IMR-90 (cell line): ENCODE results near the gene EBF3. TPM values are rescaled to one million over a fixed set of nuclear protein-coding genes. Genes with fewer than 3 reads are reported as not detected.

Experiments used
- ATAC-seq: fragments of 200-7000 bp; cut with Tn5 transposase; 2 replicates; pipeline ENCODE4 v1.9.1; 2020; ENCODE audit warnings: low read depth, mild to moderate bottlenecking, moderate library complexity
- BruUV-seq: library from RNA; stranded (reverse); fragments of 400-500 nt; replicated peaks from 2 replicates; lab custom pipeline; 2021; lab: Mats Ljungman, UMichigan
- CTCF ChIA-PET: fragments of 300-600 bp; formaldehyde crosslinking; extraction: SDS; loops from one replicate; lab custom pipeline; 2021; ENCODE audit warnings: antibody characterized with exemption; lab: Yijun Ruan, JAX
- POLR2A ChIA-PET: fragments of 300-600 bp; sonication (Branson Sonifier 250); formaldehyde crosslinking; loops from one replicate; lab custom pipeline; 2022; ENCODE audit warnings: antibody characterized with exemption; ENCODE audit not compliant: unreplicated experiment; lab: Charles Lee
- DNase-seq: peaks from one replicate; pipeline ENCODE4 v3.0.0; 2013
- H2AFZ ChIP-seq: replicated peaks from 2 replicates; pipeline ENCODE3; 2013; ENCODE audit warnings: low read length, mild to moderate bottlenecking; ENCODE audit not compliant: poor library complexity
- H2AK5ac ChIP-seq: 2 replicates; pipeline ENCODE4 v1.6.1; 2013; ENCODE audit warnings: low read depth, low read length, inconsistent platforms
- H2AK9ac ChIP-seq: replicated peaks from 2 replicates; pipeline ENCODE3; 2013; ENCODE audit warnings: mild to moderate bottlenecking, low read depth, low read length, moderate library complexity; ENCODE audit not compliant: poor library complexity
- H2BK120ac ChIP-seq: 2 replicates; pipeline ENCODE4 v1.6.1; 2013; ENCODE audit warnings: low read depth, low read length, inconsistent platforms
- H2BK15ac ChIP-seq: 3 replicates; pipeline ENCODE4 v1.6.1; 2013; ENCODE audit warnings: low read depth, low read length, inconsistent platforms
- H2BK20ac ChIP-seq: 2 replicates; pipeline ENCODE4 v1.6.1; 2013; ENCODE audit warnings: low read depth, mild to moderate bottlenecking, inconsistent platforms, low read length, moderate library complexity
- H2BK5ac ChIP-seq: 2 replicates; pipeline ENCODE4 v1.6.1; 2013; ENCODE audit warnings: mild to moderate bottlenecking, low read depth, low read length, inconsistent platforms; ENCODE audit not compliant: poor library complexity, severe bottlenecking
- H3K14ac ChIP-seq: replicated peaks from 2 replicates; pipeline ENCODE4 v1.6.1; 2013; ENCODE audit warnings: low read depth, low read length, inconsistent platforms
- H3K18ac ChIP-seq: 2 replicates; pipeline ENCODE4 v1.6.1; 2013; ENCODE audit warnings: low read depth, low read length, control low read depth
- H3K23ac ChIP-seq: 2 replicates; pipeline ENCODE4 v1.6.1; 2013; ENCODE audit warnings: low read depth, low read length, inconsistent platforms
- H3K27ac ChIP-seq: 2 replicates; pipeline ENCODE4 v1.5.1; 2013; ENCODE audit warnings: mild to moderate bottlenecking, control low read depth, low read length; ENCODE audit not compliant: insufficient read depth
- H3K27me3 ChIP-seq: 2 replicates; pipeline ENCODE4 v1.6.1; 2013; ENCODE audit warnings: low read length; ENCODE audit not compliant: control insufficient read depth, insufficient read depth
- H3K36me3 ChIP-seq: 2 replicates; pipeline ENCODE4 v1.6.1; 2013; ENCODE audit warnings: low read length, mixed read lengths; ENCODE audit not compliant: control insufficient read depth, insufficient read depth
- H3K4ac ChIP-seq: 2 replicates; pipeline ENCODE4 v1.6.1; 2013; ENCODE audit warnings: low read depth, low read length, inconsistent platforms
- H3K4me1 ChIP-seq: 2 replicates; pipeline ENCODE4 v1.6.1; 2013; ENCODE audit warnings: low read length, mixed read lengths; ENCODE audit not compliant: control insufficient read depth, insufficient read depth
- H3K4me2 ChIP-seq: 2 replicates; pipeline ENCODE4 v1.6.1; 2013; ENCODE audit warnings: low read depth, mild to moderate bottlenecking, control low read depth, low read length, moderate library complexity
- H3K4me3 ChIP-seq: 2 replicates; pipeline ENCODE4 v1.5.1; 2013; ENCODE audit warnings: low read depth, mild to moderate bottlenecking, control low read depth, low read length, moderate library complexity; ENCODE audit not compliant: insufficient read depth
- H3K56ac ChIP-seq: 2 replicates; pipeline ENCODE4 v1.6.1; 2013; ENCODE audit warnings: low read length, inconsistent platforms; ENCODE audit not compliant: insufficient read depth; ENCODE audit errors: extremely low read depth
- H3K79me1 ChIP-seq, 2 experiments: 2 replicates each; pipeline ENCODE4 v1.6.1; 2013; ENCODE audit warnings: low read length in 2 of 2, inconsistent platforms in 1 of 2, low read depth in 1 of 2
- H3K9ac ChIP-seq: 2 replicates; pipeline ENCODE4 v1.6.1; 2013; ENCODE audit warnings: low read depth, low read length, control low read depth
- H3K9me1 ChIP-seq: 2 replicates; pipeline ENCODE4 v1.6.1; 2013; ENCODE audit warnings: low read length, inconsistent platforms; ENCODE audit not compliant: insufficient read depth
- H3K9me3 ChIP-seq: 2 replicates; pipeline ENCODE4 v1.6.1; 2013; ENCODE audit warnings: low read length; ENCODE audit not compliant: control insufficient read depth, insufficient read depth
- H4K20me1 ChIP-seq: 2 replicates; pipeline ENCODE4 v1.6.1; 2013; ENCODE audit warnings: low read length, inconsistent platforms; ENCODE audit not compliant: insufficient read depth
- H4K5ac ChIP-seq: 2 replicates; pipeline ENCODE4 v1.6.1; 2013; ENCODE audit warnings: mild to moderate bottlenecking, low read depth, low read length, control low read depth
- H4K8ac ChIP-seq, 2 experiments: 2 replicates each; pipeline ENCODE4 v1.6.1; 2013; ENCODE audit warnings: low read depth in 2 of 2, low read length in 2 of 2, control low read depth in 1 of 2, inconsistent platforms in 1 of 2
- H4K91ac ChIP-seq: 2 replicates; pipeline ENCODE4 v1.6.1; 2013; ENCODE audit warnings: low read depth, low read length, inconsistent platforms; ENCODE audit not compliant: insufficient read depth
- BHLHE40 ChIP-seq: fragments of 150-350 bp; IDR thresholded peaks from 2 replicates; pipeline ENCODE4 v1.6.1; 2016; ENCODE audit warnings: mild to moderate bottlenecking, low read depth, low read length
- CEBPB ChIP-seq: IDR thresholded peaks from 2 replicates; pipeline ENCODE4 v1.6.1; 2012; ENCODE audit warnings: low read depth, low read length, improper control_type of control experiment
- ELK1 ChIP-seq: fragments of 150-350 bp; IDR thresholded peaks from 2 replicates; pipeline ENCODE4 v1.6.1; 2016; ENCODE audit warnings: low read depth, mild to moderate bottlenecking, low read length, moderate library complexity, borderline replicate concordance
- FOS ChIP-seq: fragments of 150-350 bp; IDR thresholded peaks from 2 replicates; pipeline ENCODE4 v1.6.1; 2016; ENCODE audit warnings: low read depth, low read length
- MAZ ChIP-seq: IDR thresholded peaks from 2 replicates; pipeline ENCODE4 v1.6.1; 2012; ENCODE audit warnings: low read depth, mild to moderate bottlenecking, low read length, improper control_type of control experiment, moderate library complexity, borderline replicate concordance
- MXI1 ChIP-seq: IDR thresholded peaks from 2 replicates; pipeline ENCODE4 v1.6.1; 2012; ENCODE audit warnings: low read depth, mild to moderate bottlenecking, low read length, moderate library complexity, borderline replicate concordance
- NFE2L2 ChIP-seq: fragments of 150-350 bp; IDR thresholded peaks from 2 replicates; pipeline ENCODE4 v1.6.1; 2016; ENCODE audit warnings: low read depth, mild to moderate bottlenecking, low read length
- RAD21 ChIP-seq: IDR thresholded peaks from 2 replicates; pipeline ENCODE4 v1.6.1; 2012; ENCODE audit warnings: low read length, improper control_type of control experiment
- RCOR1 ChIP-seq: IDR thresholded peaks from 2 replicates; pipeline ENCODE4 v1.6.1; 2012; ENCODE audit warnings: mild to moderate bottlenecking, low read length, improper control_type of control experiment; ENCODE audit not compliant: insufficient replicate concordance
- RFX5 ChIP-seq: IDR thresholded peaks from 2 replicates; pipeline ENCODE4 v1.8.0; 2012; ENCODE audit warnings: low read depth, mild to moderate bottlenecking, low read length, moderate library complexity
- USF2 ChIP-seq: fragments of 150-350 bp; IDR thresholded peaks from 2 replicates; pipeline ENCODE4 v1.6.1; 2017; ENCODE audit warnings: mild to moderate bottlenecking, antibody characterized with exemption, low read length, low read depth
- WGBS, 2 experiments: methylation state at CpG; one replicate each; pipeline versions ENCODE4 v1.1.5 to v1.1.7; 2013; ENCODE audit warnings: missing lambda C conversion rate in 2 of 2; ENCODE audit not compliant: insufficient read length in 1 of 2; ENCODE audit errors: extremely low coverage in 2 of 2; 5-methylcytosine and 5-hydroxymethylcytosine counted together
- dilution Hi-C: fragments of 300-500 bp; cut with HindIII; formaldehyde crosslinking; loops from one replicate; pipeline ENCODE4 v1.14.3; 2018; ENCODE audit warnings: low sequenced_read_pairs; ENCODE audit not compliant: unreplicated experiment
- in situ Hi-C: fragments of 300-500 bp; cut with MboI; formaldehyde crosslinking; loops from 3 replicates; pipeline ENCODE4 v1.14.3; 2019; ENCODE audit warnings: low sequenced_read_pairs, inconsistent platforms, mixed read lengths
- intact Hi-C: fragments of 100-400 bp; cut with micrococcal nuclease; formaldehyde crosslinking; loops from 2 replicates; pipeline ENCODE4 v1.10.0; 2022
- polyA plus RNA-seq, 3 experiments: library from polyadenylated mRNA; depleted of rRNA; stranded (reverse); fragments of >200 nt; gene quantifications; 2 replicates each; pipeline ENCODE4 v1.2.3, GENCODE V29; 2012; ENCODE audit warnings: low replicate concordance in 1 of 3
- total RNA-seq: library from RNA; depleted of rRNA; stranded (reverse); fragments of >200 nt; gene quantifications from 2 replicates; pipeline ENCODE4 v1.2.3, GENCODE V29; 2012

Gene EBF3
- total and polyA plus RNA-seq, 2 of the 4 experiments (the other 2 are of a cell fraction): 0.36 to 0.70 TPM

GRCh38 chr10:130010653-130011052 is 46.6 kb upstream of the EBF3 start:
- TF ChIP-seq MAZ (no peak), BHLHE40 (no peak), RCOR1 (no peak), USF2 (no peak), ELK1 (no peak), MXI1 (no peak), FOS (no peak), RFX5 (no peak), RAD21 (no peak), CEBPB (no peak), NFE2L2 (no peak)
- Histone ChIP-seq H3K14ac (no peak overlapping the region), H3K56ac (no peak overlapping the region), H3K9me3 (no peaks in the 10 kb centered on the region; the same call in 1 of the 2 replicates), H3K18ac (no peak overlapping the region), H3K4me1 (no peaks in the 10 kb centered on the region), H2AFZ (no peak overlapping the region), H4K91ac (no peak overlapping the region), H3K79me1 (no peaks in the 10 kb centered on the region), H2BK15ac (no peak overlapping the region), H2AK5ac (no peak overlapping the region), H3K9me1 (no peaks in the 10 kb centered on the region), H2BK120ac (no peak overlapping the region), H3K4ac (no peak overlapping the region), H3K23ac (no peak overlapping the region), H3K27ac (no peak overlapping the region), H3K9ac (no peak overlapping the region), H4K20me1 (no peaks in the 10 kb centered on the region), H2AK9ac (no peak overlapping the region), H3K36me3 (no peaks in the 10 kb centered on the region), H2BK5ac (no peak overlapping the region), H3K27me3 (no peaks in the 10 kb centered on the region), H2BK20ac (no peak overlapping the region), H4K8ac (no peak overlapping the region), H3K4me2 (no peak overlapping the region), H3K4me3 (no peak overlapping the region), H4K5ac (no peak overlapping the region)
- BruUV-seq: no TSS peak
- in situ Hi-C loops: no loop called here
- dilution Hi-C loops: no loop called here
- WGBS, 2 experiments: 60% methylated on average over 2 of the region's 6 CpGs; no CpG with 5 or more reads in 1 of the 2 experiments
- intact Hi-C loops: no loop called here
- ATAC-seq (no peak), DNase-seq (no peak)
- CTCF ChIA-PET: no interaction called here
- POLR2A ChIA-PET: no interaction called here
